Gastroesophageal sphincter (tissue), 4 donors: Measurements from ENCODE around the gene NCLN. TPM values are rescaled to one million over a fixed set of nuclear protein-coding genes. Genes with fewer than 3 reads are reported as not detected.

Source experiments
- ATAC-seq: fragments of 150-250 bp; one replicate; pipeline ENCODE4 v1.9.1; 2016; ENCODE audit warnings: mild to moderate bottlenecking, moderate library complexity
- H3K27ac ChIP-seq, 4 donors: fragments of 200-600 bp; sonication (generic) in 3 of 4; 1 replicate in 3 of 4; 2 replicates in 1 of 4; pipeline ENCODE4 v1.5.1; 2016 to 2019
- H3K27me3 ChIP-seq: fragments of 200-600 bp; sonication (generic); one replicate; pipeline ENCODE4 v1.5.1; 2019
- H3K36me3 ChIP-seq, 2 donors: fragments of 200-600 bp; sonication (generic); one replicate each; pipeline ENCODE4 v1.5.1; 2019; ENCODE audit warnings: control low read depth in 1 of 2
- H3K4me1 ChIP-seq, 3 donors: fragments of 200-600 bp; sonication (generic); 1 replicate in 2 of 3; 2 replicates in 1 of 3; pipeline ENCODE4 v1.5.1; 2016 to 2019; ENCODE audit warnings: control low read depth in 2 of 3
- H3K4me3 ChIP-seq, 2 donors: fragments of 200-600 bp; sonication (generic); one replicate each; pipeline ENCODE4 v1.5.1; 2019; ENCODE audit warnings: mild to moderate bottlenecking in 1 of 2, moderate library complexity in 1 of 2
- H3K9me3 ChIP-seq, 3 donors: fragments of 200-600 bp; sonication (generic); one replicate each; pipeline ENCODE4 v1.5.1; 2017 to 2019; ENCODE audit warnings: control low read depth in 2 of 3
- CTCF ChIP-seq, 4 experiments: fragments of 200-600 bp in 2 of 4; fragments of 450-650 bp in 2 of 4; sonication (generic) in 1 of 4; IDR thresholded peaks; one replicate each; pipeline ENCODE4 v1.5.1; 2017 to 2019; ENCODE audit warnings: antibody characterized with exemption in 4 of 4, mild to moderate bottlenecking in 2 of 4, moderate library complexity in 2 of 4
- EP300 ChIP-seq: sonication (generic); formaldehyde crosslinking; IDR thresholded peaks from one replicate; pipeline ENCODE4 v1.6.1; 2017; ENCODE audit warnings: antibody characterized with exemption, mild to moderate bottlenecking
- POLR2A ChIP-seq, 2 donors: fragments of 450-650 bp; IDR thresholded peaks; one replicate each; pipeline ENCODE4 v1.6.1; 2017; ENCODE audit warnings: antibody characterized with exemption in 2 of 2, mild to moderate bottlenecking in 2 of 2, moderate library complexity in 1 of 2
- POLR2AphosphoS5 ChIP-seq: sonication (generic); formaldehyde crosslinking; IDR thresholded peaks from one replicate; pipeline ENCODE4 v1.6.1; 2017; ENCODE audit warnings: antibody characterized with exemption
- WGBS, 2 donors: methylation state at CpG; one replicate each; pipeline ENCODE4 v1.1.5; 2018; ENCODE audit warnings: low coverage in 1 of 2; 5-methylcytosine and 5-hydroxymethylcytosine counted together
- total RNA-seq, 4 donors: library from RNA; depleted of rRNA; stranded (reverse); fragments of >200 nt; gene quantifications; one replicate each; pipeline ENCODE4 v1.1.0, GENCODE V29; 2016

NCLN gene
- total RNA-seq, 4 donors from 2014 or later: 18.0 to 42.3 (median 29.2) TPM

GRCh38 chr19:3162418-3163229 lies 23.1 kb upstream of the NCLN start:
- ATAC-seq: no peak
- no peaks in the 10 kb centered on the region for H3K36me3 ChIP-seq
- H3K9me3 ChIP-seq: no peaks in the 10 kb centered on the region
- peaks cover 15% of the 10 kb centered on the region for H3K27me3 ChIP-seq
- peaks cover 0 to 9% (median 0%) of the 10 kb centered on the region in 3 donors for H3K4me1 ChIP-seq
- TF ChIP-seq POLR2AphosphoS5 (no peak), EP300 (no peak), POLR2A (IDR thresholded peaks at IDR 0.05) (no peak), CTCF (IDR thresholded peaks at IDR 0.05) (no peak)
- H3K4me3 ChIP-seq: no peak overlapping the region
- 47% methylated on average over 6 of the region's 38 CpGs; no CpG with 5 or more reads in 1 of the 2 donors for WGBS, 2 donors
- H3K27ac ChIP-seq: no peak overlapping the region

GRCh38 chr19:3163230-3163886 lies 22.4 kb upstream of the NCLN start:
- H3K27me3 ChIP-seq: peaks cover 10% of the 10 kb centered on the region
- H3K4me3 ChIP-seq: no peak overlapping the region
- 3 to 4% methylated on average over 5 to 24 of the region's 27 CpGs for WGBS, 2 donors
- no peak overlapping the region for H3K27ac ChIP-seq
- H3K4me1 ChIP-seq: peaks cover 0 to 9% (median 0%) of the 10 kb centered on the region in 3 donors
- ATAC-seq: peak; percentile 66
- no peaks in the 10 kb centered on the region for H3K9me3 ChIP-seq
- TF ChIP-seq EP300 (no peak), CTCF (IDR thresholded peaks at IDR 0.05) (peak in 3 of 4 experiments; percentile 78 to 96 (median 79))
- H3K36me3 ChIP-seq: no peaks in the 10 kb centered on the region

GRCh38 chr19:3163943-3164342 lies 21.8 kb upstream of the NCLN start:
- Histone ChIP-seq H3K27ac (no peak overlapping the region), H3K36me3 (no peaks in the 10 kb centered on the region), H3K4me1 (peaks cover 0 to 9% (median 0%) of the 10 kb centered on the region in 3 donors), H3K27me3 (peaks cover 5% of the 10 kb centered on the region), H3K9me3 (no peaks in the 10 kb centered on the region), H3K4me3 (no peak overlapping the region)
- TF ChIP-seq POLR2AphosphoS5 (no peak), CTCF (IDR thresholded peaks at IDR 0.05) (no peak), EP300 (no peak), POLR2A (IDR thresholded peaks at IDR 0.05) (no peak)
- WGBS, 2 donors: 62 to 67% methylated on average over 4 to 6 of the region's 7 CpGs
- no peak for ATAC-seq

DNA sequence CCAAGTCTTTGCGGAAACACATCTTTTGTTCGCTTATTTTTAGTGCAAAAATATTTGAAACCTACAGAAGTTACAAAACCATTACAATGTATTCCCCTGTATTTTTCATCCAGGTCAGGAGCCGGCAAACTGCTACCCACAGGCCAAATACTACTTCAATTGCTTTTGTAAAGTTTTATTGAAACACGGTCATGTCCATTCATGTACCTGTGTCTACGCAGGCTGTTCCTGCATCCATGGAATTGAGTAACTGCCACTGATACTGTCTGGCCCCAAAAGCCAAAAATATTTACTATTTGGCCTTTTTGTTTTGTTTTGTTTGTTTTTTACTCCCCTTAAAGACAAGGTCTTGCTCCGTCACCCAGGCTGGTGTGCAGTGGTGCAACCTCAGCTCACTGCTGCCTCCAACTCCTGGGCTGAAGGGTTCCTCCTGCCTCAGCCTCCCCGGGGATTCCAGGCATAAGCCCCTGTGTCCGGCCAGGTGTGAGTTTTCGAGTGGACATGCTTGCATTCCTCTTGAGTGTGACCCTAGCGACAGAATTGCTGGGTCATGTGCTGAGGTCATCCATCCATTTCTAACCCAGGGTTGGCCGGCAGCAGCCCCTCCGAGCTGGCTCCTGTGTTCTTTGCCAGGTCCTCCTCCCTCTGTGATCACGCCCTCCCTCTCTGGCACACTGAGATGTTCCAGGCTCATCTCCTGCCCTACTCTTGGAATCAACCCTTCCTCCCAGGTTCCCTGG lies 18.0 kb upstream of the NCLN start:
- H3K36me3 ChIP-seq: no peaks in the 10 kb centered on the region
- ATAC-seq: no peak
- peaks cover 0 to 9% (median 0%) of the 10 kb centered on the region in 3 donors for H3K4me1 ChIP-seq
- 51 to 53% methylated on average over 10 to 13 of the region's 13 CpGs for WGBS, 2 donors
- no peak overlapping the region for H3K4me3 ChIP-seq
- H3K9me3 ChIP-seq: no peaks in the 10 kb centered on the region
- TF ChIP-seq EP300 (no peak), CTCF (IDR thresholded peaks at IDR 0.05) (no peak), POLR2AphosphoS5 (no peak), POLR2A (IDR thresholded peaks at IDR 0.05) (no peak)
- peaks cover 26% of the 10 kb centered on the region for H3K27me3 ChIP-seq
- H3K27ac ChIP-seq: no peak overlapping the region
